Ramos (cell line): ENCODE measurements around the gene ARHGEF11.
"Not testable (repeated sequence)": the region's sequence is repeated elsewhere in the genome, so short reads cannot be mapped to it uniquely, and the experiment has no call there.

ENCODE experiments used
- in situ Hi-C: fragments of 300-500 bp; cut with MboI; formaldehyde crosslinking; loops from one replicate; pipeline ENCODE4 v1.14.3; 2022; ENCODE audit warnings: low sequenced_read_pairs; ENCODE audit not compliant: unreplicated experiment

ARHGEF11 gene

GRCh38 chr1:156936191-156936590 is 109.4 kb downstream of the ARHGEF11 start:
- in situ Hi-C loops = no loop called here

DNA sequence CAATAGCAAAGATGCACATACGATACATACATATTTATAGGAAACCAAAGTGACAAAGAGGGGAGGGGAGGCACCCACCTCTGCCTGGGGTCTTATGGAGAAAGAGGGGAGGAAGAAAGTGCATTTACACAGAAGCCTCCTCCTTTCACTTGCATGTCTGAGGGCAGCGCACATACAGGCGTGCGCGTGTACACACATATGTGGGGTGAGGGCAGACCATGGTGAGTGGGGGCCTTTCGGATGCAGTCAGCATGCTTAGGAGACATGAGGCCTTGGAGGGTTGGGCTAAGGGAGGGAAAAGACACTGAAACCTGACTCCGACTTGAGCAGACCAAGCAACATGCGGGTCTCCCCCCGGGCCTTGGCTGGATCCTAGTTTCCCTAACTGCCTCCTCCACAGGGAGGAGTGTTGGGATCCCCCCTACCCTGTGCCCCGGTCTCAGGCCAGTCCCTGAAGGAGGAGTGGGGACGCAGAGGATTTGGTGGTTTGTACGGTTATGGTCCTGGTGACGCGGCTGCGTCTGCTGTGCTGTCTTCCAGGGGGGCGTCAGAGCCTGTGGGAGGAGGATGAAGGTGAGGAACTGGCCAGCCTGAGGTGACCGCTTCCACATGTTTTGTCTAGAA is 109.9 kb downstream of the ARHGEF11 start:
- in situ Hi-C loops = no loop called here

GRCh38 chr1:156933136-156933535 is 112.4 kb downstream of the ARHGEF11 start:
- in situ Hi-C loops = no loop called here

GRCh38 chr1:156931974-156932710 is 113.4 kb downstream of the ARHGEF11 start:
- in situ Hi-C loops = no loop called here

DNA sequence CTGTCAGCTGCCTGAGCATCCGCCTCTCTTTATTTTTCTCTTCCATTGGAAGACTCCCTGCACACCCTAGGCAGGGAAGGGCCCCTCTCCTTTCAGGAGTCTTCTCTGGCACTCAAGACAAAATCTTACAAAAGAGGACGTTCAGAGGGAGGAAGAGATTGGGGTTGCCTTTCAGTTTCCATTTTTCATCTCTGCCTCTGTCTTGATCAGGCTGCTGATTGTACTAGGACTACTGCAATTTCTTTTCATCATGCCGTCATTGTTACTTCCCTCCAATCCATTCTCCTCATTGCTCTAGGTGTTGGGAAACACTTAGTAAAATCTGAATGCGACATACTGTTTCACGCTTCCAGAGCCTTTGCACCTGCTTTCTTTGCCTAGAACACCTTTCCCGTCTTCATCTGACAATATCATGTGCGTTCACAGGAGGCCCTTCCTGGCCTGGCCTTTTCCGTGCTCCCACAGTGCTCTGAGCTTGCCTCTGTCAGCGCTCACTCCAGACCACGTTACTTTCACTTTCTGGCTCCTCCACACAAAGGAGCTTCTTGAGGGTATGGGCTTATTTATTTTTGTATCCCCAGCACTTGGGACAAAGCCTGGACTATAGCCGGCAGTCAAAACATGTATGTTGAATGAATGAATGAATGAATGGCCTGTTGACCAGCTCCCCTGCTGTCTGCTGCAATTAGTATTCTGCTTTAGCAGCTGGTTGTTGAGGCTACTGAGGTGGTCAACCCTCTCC is 114.2 kb downstream of the ARHGEF11 start:
- in situ Hi-C loops = no loop called here

DNA sequence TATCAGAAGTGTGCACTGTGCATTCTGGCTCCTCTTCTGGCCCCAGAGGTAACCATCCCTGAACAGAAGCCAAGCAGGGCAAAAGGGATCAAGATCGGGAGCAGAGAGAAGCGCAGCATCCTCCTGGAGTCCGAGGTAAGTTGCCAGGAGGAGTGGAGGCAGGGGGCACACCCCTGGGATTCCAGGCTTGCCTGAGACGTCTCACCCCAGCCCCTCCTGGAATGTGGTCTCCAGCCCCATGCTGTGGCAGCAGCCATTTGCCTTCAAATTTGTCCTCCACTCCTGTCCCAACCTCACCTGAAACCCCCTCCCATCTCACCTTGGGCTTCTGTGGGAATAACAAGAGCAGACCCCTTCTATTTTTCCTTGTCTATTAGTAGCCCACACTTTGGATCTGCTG is 115.1 kb downstream of the ARHGEF11 start:
- in situ Hi-C loops = no loop called here

GRCh38 chr1:156929596-156930238 is 115.8 kb downstream of the ARHGEF11 start:
- in situ Hi-C loops = no loop called here

- in situ Hi-C loops = no loop called here
Observed at GRCh38 chr1:156928043-156928602, 117.4 kb downstream of the ARHGEF11 start.

- in situ Hi-C loops = no loop called here
Observed at GRCh38 chr1:156927215-156928042, 118.1 kb downstream of the ARHGEF11 start.

DNA sequence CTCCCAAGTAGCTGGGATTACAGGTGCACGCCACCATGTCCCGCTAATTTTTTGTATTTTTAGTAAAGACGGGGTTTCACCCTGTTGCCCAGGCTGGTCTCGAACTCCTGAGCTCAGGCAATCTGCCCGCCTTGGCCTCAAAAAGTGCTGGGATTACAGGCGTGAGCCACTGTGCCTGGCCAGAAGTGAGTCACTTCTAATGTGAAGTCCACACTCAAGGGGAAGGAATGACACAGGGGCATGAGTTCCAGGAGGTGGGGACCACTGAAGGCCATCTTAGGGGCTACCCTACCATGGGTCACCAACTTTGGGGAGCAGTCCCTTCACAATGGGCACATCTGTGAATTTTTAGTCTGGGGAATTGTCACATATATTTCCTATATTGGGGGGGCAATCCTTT is 118.8 kb downstream of the ARHGEF11 start:
- in situ Hi-C loops = not testable (repeated sequence)

- in situ Hi-C loops = no loop called here
Observed at GRCh38 chr1:156926175-156926574, 119.4 kb downstream of the ARHGEF11 start.

DNA sequence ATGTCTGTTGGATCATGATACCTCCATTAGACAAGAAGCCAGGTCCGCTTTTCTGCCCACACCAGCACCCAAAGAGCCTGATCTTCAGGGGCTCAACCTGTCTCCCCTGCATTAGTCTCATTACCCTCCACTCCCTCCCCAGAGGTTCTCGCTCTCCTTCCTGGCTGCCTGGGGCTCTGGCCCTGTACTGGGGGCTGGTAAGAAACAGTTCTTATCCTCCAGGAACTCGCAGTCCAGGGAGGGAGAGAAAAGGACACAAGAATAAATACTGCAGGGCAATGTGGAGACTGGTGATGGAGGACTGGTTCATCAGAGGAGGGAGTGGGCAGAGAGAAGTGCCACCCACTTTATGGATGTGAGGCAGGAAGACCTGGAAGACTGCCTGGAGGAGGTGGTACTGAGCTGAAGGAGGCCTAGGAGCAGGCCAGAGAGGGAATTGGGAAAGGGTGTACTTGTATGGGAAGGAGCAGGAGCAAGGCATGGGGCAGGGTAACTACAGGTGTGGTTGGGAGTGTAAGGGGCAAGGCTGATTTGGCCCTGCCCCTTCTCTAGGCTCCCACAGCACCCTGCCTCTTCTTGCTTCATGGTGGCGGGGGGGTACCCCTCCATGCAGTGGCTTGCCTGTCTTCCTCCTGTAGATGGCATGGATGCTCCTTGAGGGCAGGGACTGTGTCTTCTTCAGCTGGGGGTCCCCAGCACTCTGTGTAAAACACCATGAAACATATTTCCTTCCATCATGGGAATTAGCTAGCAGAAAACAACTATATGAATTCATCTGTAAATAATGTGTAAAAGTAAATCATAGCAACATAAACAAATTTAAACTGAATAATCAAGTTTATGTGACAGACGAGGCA is 120.2 kb downstream of the ARHGEF11 start:
- in situ Hi-C loops = no loop called here

GRCh38 chr1:156924478-156925153 is 120.9 kb downstream of the ARHGEF11 start:
- in situ Hi-C loops = no loop called here

- in situ Hi-C loops = no loop called here
Observed at GRCh38 chr1:156923670-156924477, 121.7 kb downstream of the ARHGEF11 start.

GRCh38 chr1:156922986-156923669 is 122.4 kb downstream of the ARHGEF11 start:
- in situ Hi-C loops = no loop called here

- in situ Hi-C loops = no loop called here
Observed at GRCh38 chr1:156921053-156921529, 124.5 kb downstream of the ARHGEF11 start.
